ENCODE data around the gene ARPC5L. TPM values are rescaled to one million over a fixed set of nuclear protein-coding genes. Genes with fewer than 3 reads are reported as not detected.

The ARPC5L gene
- total and polyA plus RNA-seq, 9 of the 15 experiments (the other 6 are each of a cell fraction or from before 2014, with no cell fraction given) = 25.4 to 113 (median 63.8) TPM

DNA sequence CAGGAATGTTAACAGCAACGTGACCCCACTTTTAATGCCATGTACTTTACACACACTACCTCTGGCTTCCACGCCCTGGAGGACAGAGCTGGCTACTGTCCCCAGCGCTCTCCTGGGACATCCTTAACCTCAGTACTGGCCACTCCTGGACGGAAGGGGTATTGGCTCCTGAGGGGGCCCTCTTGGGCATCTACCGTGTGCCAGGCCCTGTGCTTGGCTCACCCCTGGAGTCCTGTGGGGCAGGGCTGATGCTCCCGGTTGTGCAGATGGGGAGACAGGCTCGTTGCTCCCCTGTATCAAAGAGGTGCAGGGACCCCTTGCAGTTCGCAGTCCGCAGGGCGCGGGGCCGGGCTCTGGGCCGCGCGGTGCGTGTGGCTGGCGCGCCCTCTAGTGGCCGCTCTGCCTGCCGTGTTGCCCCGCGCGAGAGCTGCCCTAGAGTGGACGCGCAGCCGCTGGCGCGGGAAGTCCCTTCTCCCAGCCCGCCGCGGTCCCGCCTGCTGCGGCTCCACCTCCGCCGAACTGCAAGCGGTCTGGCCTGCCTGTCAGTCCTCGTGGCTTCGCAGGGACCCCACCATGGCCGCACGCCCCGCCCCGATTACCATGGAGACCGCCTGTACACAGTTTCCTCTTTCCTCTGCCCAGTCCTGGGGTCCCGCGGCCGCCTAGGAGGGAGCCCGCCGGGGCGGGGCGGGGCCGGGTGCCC, 8.9 kb upstream of the ARPC5L start, which contains the start of gene WDR38 (continued):
- TF ChIP-seq, protein P1, sequence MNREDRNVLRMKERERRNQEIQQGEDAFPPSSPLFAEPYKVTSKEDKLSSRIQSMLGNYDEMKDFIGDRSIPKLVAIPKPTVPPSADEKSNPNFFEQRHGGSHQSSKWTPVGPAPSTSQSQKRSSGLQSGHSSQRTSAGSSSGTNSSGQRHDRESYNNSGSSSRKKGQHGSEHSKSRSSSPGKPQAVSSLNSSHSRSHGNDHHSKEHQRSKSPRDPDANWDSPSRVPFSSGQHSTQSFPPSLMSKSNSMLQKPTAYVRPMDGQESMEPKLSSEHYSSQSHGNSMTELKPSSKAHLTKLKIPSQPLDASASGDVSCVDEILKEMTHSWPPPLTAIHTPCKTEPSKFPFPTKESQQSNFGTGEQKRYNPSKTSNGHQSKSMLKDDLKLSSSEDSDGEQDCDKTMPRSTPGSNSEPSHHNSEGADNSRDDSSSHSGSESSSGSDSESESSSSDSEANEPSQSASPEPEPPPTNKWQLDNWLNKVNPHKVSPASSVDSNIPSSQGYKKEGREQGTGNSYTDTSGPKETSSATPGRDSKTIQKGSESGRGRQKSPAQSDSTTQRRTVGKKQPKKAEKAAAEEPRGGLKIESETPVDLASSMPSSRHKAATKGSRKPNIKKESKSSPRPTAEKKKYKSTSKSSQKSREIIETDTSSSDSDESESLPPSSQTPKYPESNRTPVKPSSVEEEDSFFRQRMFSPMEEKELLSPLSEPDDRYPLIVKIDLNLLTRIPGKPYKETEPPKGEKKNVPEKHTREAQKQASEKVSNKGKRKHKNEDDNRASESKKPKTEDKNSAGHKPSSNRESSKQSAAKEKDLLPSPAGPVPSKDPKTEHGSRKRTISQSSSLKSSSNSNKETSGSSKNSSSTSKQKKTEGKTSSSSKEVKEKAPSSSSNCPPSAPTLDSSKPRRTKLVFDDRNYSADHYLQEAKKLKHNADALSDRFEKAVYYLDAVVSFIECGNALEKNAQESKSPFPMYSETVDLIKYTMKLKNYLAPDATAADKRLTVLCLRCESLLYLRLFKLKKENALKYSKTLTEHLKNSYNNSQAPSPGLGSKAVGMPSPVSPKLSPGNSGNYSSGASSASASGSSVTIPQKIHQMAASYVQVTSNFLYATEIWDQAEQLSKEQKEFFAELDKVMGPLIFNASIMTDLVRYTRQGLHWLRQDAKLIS (CRISPR knock-in tag; IDR thresholded peaks at IDR 0.05) = peak; percentile 65; the same call in 1 of the 2 replicates
- TF ChIP-seq U2AF2 (optimal IDR thresholded peaks at IDR 0.05; ENCODE audit: low read depth, low read length) = no peak
- no peak for TF ChIP-seq DMBX1 (CRISPR knock-in tag; IDR thresholded peaks at IDR 0.05; ENCODE audit: borderline replicate concordance)
- 0 out of 2 replicates have a peak, but pooled peaks have one; percentile 53 for TF ChIP-seq L3MBTL2 (IDR thresholded peaks at IDR 0.05)
- TF ChIP-seq, protein P2, sequence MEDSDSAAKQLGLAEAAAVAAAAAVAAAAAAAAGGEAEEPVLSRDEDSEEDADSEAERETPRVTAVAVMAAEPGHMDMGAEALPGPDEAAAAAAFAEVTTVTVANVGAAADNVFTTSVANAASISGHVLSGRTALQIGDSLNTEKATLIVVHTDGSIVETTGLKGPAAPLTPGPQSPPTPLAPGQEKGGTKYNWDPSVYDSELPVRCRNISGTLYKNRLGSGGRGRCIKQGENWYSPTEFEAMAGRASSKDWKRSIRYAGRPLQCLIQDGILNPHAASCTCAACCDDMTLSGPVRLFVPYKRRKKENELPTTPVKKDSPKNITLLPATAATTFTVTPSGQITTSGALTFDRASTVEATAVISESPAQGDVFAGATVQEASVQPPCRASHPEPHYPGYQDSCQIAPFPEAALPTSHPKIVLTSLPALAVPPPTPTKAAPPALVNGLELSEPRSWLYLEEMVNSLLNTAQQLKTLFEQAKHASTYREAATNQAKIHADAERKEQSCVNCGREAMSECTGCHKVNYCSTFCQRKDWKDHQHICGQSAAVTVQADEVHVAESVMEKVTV (CRISPR knock-in tag; IDR thresholded peaks at IDR 0.05) = peak; percentile 99
- TF ChIP-seq CC2D1A (IDR thresholded peaks at IDR 0.05) = peak; percentile 62; the same call in 1 of the 2 replicates
- TF ChIP-seq, protein P3, sequence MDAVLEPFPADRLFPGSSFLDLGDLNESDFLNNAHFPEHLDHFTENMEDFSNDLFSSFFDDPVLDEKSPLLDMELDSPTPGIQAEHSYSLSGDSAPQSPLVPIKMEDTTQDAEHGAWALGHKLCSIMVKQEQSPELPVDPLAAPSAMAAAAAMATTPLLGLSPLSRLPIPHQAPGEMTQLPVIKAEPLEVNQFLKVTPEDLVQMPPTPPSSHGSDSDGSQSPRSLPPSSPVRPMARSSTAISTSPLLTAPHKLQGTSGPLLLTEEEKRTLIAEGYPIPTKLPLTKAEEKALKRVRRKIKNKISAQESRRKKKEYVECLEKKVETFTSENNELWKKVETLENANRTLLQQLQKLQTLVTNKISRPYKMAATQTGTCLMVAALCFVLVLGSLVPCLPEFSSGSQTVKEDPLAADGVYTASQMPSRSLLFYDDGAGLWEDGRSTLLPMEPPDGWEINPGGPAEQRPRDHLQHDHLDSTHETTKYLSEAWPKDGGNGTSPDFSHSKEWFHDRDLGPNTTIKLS (IDR thresholded peaks at IDR 0.05; ENCODE audit: borderline replicate concordance, low read depth) = peak; percentile 10; the same call in 1 of the 2 replicates
- TF ChIP-seq, protein P4, sequence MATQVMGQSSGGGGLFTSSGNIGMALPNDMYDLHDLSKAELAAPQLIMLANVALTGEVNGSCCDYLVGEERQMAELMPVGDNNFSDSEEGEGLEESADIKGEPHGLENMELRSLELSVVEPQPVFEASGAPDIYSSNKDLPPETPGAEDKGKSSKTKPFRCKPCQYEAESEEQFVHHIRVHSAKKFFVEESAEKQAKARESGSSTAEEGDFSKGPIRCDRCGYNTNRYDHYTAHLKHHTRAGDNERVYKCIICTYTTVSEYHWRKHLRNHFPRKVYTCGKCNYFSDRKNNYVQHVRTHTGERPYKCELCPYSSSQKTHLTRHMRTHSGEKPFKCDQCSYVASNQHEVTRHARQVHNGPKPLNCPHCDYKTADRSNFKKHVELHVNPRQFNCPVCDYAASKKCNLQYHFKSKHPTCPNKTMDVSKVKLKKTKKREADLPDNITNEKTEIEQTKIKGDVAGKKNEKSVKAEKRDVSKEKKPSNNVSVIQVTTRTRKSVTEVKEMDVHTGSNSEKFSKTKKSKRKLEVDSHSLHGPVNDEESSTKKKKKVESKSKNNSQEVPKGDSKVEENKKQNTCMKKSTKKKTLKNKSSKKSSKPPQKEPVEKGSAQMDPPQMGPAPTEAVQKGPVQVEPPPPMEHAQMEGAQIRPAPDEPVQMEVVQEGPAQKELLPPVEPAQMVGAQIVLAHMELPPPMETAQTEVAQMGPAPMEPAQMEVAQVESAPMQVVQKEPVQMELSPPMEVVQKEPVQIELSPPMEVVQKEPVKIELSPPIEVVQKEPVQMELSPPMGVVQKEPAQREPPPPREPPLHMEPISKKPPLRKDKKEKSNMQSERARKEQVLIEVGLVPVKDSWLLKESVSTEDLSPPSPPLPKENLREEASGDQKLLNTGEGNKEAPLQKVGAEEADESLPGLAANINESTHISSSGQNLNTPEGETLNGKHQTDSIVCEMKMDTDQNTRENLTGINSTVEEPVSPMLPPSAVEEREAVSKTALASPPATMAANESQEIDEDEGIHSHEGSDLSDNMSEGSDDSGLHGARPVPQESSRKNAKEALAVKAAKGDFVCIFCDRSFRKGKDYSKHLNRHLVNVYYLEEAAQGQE (IDR thresholded peaks at IDR 0.05; ENCODE audit: borderline replicate concordance) = peak; percentile 94
- TF ChIP-seq, protein P4 (CRISPR knock-in tag; IDR thresholded peaks at IDR 0.05; ENCODE audit: low read depth) = 0 out of 2 replicates have a peak, but pooled peaks have one; percentile 44
- TF ChIP-seq, protein P5, sequence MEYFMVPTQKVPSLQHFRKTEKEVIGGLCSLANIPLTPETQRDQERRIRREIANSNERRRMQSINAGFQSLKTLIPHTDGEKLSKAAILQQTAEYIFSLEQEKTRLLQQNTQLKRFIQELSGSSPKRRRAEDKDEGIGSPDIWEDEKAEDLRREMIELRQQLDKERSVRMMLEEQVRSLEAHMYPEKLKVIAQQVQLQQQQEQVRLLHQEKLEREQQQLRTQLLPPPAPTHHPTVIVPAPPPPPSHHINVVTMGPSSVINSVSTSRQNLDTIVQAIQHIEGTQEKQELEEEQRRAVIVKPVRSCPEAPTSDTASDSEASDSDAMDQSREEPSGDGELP (CRISPR knock-in tag; IDR thresholded peaks at IDR 0.05; ENCODE audit: borderline replicate concordance) = peak; percentile 64; the same call in 1 of the 2 replicates
